GM10847 (cell line): ENCODE measurements around the gene ARL15.

Experiments used
- POLR2A ChIP-seq: IDR thresholded peaks from 2 replicates; pipeline ENCODE4 v1.6.1; 2011; ENCODE audit not compliant: insufficient read length; ENCODE audit errors: extremely low read depth

Gene ARL15

DNA sequence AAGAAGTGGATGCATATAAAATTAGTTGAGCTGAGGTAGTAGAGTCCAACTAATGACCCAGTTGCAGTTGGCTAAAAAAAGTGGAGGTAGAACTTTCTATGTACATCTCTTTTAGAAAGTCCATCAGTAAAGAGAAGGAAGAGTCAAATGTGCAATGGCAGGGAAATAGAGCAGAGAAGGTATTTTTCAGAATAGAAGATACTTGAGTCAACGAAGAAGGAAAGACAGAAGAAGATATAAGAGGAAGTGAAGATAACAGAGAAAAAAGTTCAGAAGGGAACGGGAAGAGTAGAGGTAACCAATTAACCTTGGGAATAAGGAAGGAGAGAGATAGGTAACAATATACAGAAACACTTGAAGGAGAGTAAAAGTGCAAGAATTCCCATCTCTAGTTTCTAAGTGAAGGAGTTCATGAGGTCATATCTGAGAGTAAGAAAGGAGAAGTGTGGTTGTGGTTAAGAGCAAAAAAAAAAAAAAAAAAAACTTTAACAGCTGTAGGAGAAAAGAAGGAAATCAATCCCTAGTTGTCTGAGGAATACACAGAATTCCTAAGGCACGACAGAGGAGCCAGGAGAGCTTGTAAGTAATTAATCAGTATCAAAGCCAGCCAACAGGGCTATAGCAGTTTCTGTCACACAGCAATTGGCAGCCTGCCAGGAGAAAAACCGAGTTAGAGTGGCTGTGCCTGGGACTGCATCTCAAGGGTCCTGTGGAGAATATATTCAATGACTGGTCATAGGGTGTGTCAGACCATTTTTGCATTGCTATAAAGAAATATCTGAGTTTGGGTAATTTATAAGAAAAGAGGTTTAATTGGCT, 61.0 kb downstream of the ARL15 start:
- TF ChIP-seq POLR2A, result no peak

DNA sequence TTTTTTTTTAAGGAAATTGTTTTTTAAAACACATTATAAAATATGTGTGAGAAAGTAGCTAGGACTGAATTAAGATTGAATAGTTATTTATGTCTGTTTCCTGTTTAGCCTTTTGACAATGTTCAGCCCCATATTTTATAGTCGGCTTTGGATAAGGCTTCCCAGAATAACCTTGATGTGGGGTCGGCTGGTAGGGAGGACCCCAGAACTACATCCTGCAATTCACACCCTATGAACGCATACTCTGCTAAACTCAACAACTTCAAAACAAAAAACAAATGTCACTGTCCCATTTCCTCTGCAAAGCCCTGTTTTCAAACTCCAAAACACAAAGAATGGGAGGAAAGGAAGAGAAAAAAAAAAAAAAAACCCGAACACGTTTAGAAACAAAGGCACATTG, 63.1 kb downstream of the ARL15 start:
- TF ChIP-seq POLR2A, result no peak

DNA sequence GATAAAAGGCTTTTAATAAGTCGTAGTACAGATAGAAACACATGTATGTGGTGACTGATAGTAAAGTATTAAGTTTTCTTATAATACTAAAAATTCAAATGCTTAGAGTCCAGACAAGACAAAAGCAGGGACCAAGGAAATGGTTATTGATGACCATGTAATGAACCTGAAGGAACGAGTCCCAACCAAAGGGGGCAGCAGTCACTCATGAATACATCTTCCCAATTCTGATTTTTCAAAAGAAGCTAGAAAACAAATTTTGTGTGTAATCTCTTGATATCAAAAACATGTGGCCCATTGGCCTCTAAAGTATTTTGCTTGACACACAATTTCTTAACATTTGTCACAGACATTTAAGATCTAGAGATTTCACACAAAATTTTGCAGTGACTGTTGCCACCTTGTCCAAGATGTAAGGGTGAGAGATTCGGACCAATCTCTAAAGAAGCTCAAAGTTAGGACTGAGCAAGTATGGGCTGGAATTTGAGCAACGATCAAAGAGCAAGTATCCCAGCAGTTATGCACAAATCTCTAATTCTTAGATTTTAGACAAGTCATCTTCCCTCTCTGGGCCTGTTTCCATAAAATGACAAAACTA, 66.8 kb downstream of the ARL15 start:
- no peak for TF ChIP-seq POLR2A

DNA sequence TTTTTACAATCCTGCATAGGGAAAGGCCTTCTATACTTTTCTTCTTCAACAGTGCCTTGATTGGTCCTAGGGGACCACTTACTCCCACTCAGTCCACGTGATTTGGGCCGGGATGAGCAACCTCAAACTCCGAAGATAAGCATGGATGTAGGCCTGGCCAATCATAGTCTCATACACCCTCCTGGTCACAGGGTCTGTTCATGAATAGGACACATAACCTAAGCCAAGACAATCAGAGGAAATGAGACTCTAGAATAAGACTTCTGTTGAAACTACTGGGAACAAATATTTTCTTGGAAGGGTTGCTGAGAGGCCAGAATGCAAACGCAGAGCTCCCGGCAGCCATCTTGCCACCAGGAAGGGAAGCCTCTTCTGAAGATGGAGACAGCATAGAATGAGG, 68.1 kb downstream of the ARL15 start:
- TF ChIP-seq POLR2A, result no peak

DNA sequence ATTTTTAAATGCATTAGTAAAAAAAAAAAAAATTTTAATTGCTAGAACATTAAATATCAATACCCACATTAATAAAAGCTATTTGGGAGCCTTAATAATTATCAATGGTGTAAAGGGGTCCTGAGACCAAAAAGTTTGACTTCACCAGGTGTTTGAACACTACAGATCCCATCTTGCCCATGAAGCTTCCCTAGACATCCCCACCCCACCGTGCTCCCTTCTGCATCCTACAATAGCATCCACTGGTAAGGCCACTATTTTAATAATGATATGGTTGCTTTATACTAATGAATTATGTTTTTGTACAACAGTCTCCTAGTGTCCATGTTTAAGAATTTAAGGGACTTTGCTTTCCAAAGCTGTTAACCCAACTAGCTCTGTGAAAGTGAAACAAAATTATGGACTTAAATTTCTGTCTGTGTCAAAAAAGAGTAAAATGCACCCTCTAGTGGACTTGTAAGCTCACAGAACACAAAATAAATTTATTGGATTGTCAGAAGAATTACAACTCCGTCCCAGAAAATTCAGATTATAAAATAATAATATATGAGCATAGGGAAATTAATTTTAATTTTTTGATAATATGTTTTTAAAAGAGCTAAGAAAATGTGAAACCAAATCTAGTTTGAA, 76.0 kb downstream of the ARL15 start:
- no peak for TF ChIP-seq POLR2A

DNA sequence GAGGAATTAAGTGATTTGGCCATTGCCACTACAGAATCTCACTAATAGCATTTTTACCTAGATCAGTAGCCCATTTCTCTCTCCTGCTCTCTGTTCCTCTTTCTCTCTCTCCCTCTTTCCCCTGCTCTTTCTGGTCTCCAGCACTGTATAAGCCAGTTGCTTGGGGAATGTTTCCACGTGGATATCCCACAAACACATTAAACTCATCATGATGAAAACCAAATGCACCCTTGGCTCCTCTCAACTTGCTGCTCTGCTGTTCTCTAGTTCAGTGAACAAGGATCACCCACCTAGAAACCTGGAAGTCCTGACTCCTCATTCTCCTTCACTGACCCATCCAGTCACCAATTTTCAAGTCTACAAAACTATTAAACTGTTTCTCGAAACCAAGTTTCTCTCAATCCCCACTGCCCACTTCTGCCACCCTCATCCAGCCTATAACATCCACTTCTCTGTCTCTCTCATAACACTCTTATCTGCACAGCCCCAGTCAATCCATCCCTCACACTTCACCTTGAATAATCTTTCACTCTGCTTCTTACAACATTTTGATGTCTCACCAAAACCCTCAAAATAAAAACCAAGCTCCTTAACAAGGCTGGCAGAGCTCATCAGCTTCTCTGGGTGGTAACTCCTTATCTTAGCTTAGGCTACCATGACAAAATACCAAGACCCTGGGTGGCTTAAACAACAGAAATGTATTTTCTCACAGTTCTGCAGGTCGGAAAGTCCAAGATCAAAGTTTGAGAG, 79.3 kb downstream of the ARL15 start:
- TF ChIP-seq POLR2A, result no peak

DNA sequence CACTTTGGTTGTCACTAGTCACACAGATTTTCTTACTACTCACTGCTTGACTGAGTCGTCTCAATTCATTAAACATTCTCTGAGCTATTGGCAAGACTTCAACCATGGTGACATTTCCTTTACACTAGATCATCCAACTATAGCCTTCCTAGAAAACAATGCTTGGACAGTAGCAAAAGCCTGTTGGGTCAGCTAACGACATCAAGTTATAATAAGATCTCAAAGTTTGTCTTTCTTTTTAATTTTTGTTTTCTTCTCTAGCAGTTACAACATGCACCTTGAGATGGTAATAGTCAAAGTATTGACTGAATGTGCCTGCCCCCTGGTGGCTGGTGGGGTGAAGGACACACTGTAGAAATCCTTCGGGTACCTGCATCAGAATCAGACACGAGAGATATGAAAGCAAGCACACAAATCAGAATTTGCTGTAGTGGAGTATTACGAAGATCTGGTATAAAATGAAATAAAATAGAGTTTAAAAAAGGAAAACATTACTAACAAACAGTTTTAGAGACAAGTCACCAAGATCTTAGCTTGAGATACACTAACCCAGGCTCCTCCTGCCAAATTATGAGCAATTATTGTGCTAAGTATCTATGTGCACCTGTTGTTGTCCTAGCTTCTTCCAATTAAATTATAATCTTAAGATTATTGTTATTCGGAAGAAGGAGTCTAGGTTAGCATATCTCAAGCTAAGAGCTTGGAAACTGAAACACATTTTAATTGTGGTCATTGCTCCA, 81.2 kb downstream of the ARL15 start:
- no peak for TF ChIP-seq POLR2A

DNA sequence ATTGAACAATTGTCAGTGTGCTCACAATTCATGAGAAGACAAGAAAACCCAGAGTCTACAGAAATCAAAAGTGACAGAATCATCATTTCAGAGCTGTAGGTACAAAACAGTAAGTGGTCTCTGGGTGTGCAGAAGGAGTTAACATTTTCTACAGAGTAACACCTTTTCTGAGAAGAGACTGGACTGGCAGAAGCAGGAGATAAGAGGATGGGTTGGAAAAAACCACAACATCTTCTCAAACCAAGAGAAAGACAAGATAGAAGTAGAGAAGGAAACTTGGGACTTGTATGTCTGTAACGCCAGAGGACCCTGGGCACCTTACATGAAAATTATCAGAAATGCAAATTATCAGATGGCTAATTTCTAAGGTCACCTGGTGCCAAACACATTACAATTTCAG, 82.6 kb downstream of the ARL15 start:
- no peak for TF ChIP-seq POLR2A

DNA sequence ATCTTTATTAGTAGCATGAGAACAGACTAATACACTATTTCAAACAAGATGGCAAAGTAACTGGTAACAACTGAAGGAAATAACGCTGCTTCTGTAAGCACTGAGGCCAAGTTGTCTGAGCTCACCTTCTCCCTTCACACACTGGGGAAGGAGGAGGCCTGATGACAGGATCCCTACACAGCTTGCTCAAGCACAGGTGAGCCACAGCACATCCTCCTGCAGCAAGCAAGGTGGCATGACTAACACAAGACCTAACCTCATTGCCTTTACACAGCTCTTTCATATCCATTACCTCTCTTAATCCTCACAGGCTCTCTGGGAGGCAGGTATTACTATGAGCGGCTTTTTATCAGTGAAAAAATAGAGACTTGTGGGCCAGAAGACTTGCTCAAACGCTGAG, 83.3 kb downstream of the ARL15 start:
- TF ChIP-seq POLR2A, result no peak

DNA sequence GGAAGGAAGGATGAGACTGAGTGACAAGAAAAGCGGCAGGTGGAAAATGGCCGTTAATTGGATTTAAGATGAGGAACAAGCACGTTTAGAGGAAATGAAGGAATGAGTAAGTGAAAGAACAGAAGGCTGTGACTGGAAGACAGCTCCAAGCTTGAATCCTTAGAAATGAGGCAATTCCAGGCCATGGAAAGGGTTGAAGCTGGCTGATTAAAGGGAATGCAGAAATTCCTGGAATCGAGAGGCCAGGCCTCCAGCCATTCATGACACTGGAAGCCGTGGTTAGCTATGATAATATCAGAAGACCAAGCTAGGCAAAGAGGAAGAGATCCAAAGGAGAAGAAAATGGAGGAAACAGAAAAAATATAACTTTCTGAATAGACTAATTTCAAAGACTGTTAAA, 84.2 kb downstream of the ARL15 start:
- no peak for TF ChIP-seq POLR2A

DNA sequence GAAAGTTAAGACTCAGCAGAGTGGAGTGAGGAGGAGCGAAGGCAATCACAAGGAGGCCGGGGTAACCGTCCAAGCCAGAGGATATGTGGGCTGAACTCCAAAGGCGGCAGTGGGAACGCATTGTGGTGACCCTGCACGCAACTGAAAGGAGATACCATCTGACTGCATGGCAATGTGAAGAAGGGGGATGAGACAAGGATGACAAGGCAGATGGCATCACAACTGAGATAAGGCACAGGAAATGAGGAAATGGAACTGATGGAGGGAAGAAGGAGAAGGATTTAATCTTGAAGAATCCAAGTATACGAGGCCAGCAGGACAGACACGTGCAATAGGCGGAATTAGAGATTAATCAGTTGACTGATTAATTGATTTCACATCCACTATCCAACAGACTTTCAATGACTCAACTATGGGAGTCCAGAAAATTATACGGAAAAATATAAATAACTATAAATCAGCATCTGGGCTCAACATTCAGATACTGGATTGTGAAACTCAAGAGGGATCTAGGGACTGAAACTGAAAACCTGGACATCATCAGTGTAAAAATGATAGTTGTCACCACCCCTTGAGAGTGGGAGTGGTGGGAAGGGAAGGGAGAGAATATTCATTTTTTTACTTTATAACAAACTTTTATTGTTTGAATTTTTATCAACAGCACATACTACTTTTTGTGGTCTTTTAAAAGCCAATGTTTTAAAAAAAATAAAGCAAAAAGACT, 86.1 kb downstream of the ARL15 start:
- no peak for TF ChIP-seq POLR2A

DNA sequence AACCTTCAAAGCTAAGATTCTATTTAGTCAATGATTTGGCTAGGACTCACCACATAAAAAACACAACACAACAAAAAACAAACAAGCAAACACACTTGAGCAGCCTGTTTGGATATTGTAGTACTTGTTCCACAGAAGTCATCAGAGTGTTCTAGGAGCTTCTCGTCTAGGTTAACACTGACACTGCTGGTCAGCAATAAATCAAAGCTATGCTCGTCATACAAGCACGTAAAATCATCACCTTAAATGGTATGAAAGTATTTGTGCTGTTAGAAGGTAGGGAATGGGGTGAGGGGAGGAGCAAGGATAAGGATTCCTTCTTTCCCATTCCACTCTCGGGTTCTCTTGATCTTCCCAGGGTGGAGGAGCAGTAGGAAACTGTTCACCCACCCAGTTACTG, 88.0 kb downstream of the ARL15 start:
- TF ChIP-seq POLR2A, result no peak

DNA sequence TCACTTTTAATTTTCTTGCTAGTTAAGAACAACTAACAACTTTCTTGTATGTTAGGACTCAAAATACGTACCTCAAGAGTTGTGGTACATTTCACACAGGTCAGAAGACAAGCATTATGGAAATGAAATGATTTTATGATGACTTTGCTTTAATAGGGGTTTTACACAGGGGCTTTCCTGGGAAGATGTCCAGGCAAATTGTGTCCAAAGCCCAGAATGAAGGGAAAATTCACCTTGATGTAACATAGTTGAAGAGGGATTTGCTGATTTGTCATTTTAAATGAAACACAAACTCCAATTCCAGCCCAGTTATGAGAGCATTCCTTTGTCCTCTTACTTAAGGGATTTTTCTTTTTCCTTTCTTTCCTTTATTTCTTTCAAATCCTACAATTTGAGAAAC, 89.2 kb downstream of the ARL15 start:
- TF ChIP-seq POLR2A, result no peak

DNA sequence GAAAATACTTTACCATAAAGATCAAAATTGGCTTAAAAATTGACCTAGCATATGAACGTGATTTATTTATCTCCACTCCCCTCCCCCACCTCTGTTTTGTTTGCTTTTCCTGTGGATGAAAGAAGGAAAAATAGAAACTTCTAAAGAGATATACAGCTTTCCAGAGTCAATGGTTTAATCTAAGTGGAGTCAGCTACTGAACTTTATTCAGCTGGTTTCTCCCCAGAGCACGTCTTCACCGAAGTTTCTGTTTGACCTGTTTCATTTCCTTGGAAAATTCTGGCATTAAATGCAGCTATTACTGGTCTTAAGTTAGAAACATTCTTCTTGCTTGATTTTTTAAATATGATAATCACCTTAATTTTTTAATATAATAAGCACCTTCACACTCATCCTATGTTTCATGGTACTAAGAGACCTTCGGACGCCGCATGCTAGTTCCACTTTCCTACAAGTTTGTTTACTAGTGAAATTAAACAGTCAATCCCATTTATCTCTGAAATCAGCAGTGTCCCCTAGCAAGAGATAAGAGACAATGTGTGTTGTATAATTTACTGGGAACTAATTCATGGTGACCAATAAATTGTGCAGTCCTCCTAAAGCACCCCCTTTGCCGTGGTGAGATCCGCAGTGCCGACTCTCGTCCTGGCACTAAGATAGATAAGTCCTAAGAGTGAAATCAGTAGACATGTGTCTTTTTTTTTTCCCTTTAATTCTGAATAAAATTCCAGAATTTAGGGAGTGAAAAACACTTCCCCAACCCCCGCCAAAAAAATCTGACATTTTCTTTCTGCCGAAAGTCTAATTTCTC, 89.9 kb downstream of the ARL15 start:
- no peak for TF ChIP-seq POLR2A
